PC-3 (cell line): ENCODE results near the gene METAP1. TPM values are rescaled to one million over a fixed set of nuclear protein-coding genes. Genes with fewer than 3 reads are reported as not detected.

Source experiments
- ATAC-seq: fragments of 200-7000 bp; cut with Tn5 transposase; 2 replicates; pipeline ENCODE4 v1.9.1; 2020; ENCODE audit warnings: mild to moderate bottlenecking, moderate library complexity
- BruUV-seq: library from RNA; stranded (reverse); fragments of 400-500 nt; replicated peaks from 2 replicates; lab custom pipeline; 2021; lab: Mats Ljungman, UMichigan
- CTCF ChIA-PET: fragments of 300-600 bp; sonication (Branson Sonifier 250); formaldehyde crosslinking; loops from one replicate; lab custom pipeline; 2022; ENCODE audit warnings: antibody characterized with exemption; lab: Charles Lee
- POLR2A ChIA-PET: fragments of 300-600 bp; sonication (Branson Sonifier 250); formaldehyde crosslinking; loops from one replicate; lab custom pipeline; 2022; ENCODE audit warnings: antibody characterized with exemption; ENCODE audit not compliant: unreplicated experiment; lab: Charles Lee
- DNase-seq: peaks from one replicate; pipeline ENCODE4 v3.0.0-alpha.2; 2015
- H2AFZ ChIP-seq: fragments of 300-600 bp; sonication (generic); 2 replicates; pipeline ENCODE4 v1.6.0; 2016; ENCODE audit warnings: antibody characterized with exemption, low read length
- H3F3A ChIP-seq: fragments of 300-600 bp; sonication (generic); one replicate; pipeline ENCODE4 v1.6.0; 2017; ENCODE audit warnings: antibody characterized with exemption, low read length, control low read depth, mild to moderate bottlenecking; ENCODE audit not compliant: unreplicated experiment
- H3K27ac ChIP-seq: fragments of 300-600 bp; sonication (generic); 2 replicates; pipeline ENCODE4 v1.5.1; 2016; ENCODE audit warnings: mild to moderate bottlenecking, low read length
- H3K27me3 ChIP-seq: fragments of 300-600 bp; sonication (generic); 2 replicates; pipeline ENCODE4 v1.6.1; 2016; ENCODE audit warnings: low read length, mixed read lengths
- H3K36me3 ChIP-seq: fragments of 300-600 bp; sonication (generic); 2 replicates; pipeline ENCODE4 v1.6.1; 2016; ENCODE audit warnings: low read depth, mixed run types, low read length, mixed read lengths
- H3K4me1 ChIP-seq: fragments of 300-600 bp; sonication (generic); 2 replicates; pipeline ENCODE4 v1.5.1; 2016; ENCODE audit warnings: low read length; ENCODE audit not compliant: insufficient read depth
- H3K4me2 ChIP-seq: fragments of 300-600 bp; sonication (generic); 2 replicates; pipeline ENCODE4 v1.6.0; 2016; ENCODE audit warnings: low read length
- H3K4me3 ChIP-seq: fragments of 300-600 bp; sonication (generic); 2 replicates; pipeline ENCODE4 v1.5.1; 2016; ENCODE audit warnings: mild to moderate bottlenecking, low read length, mixed read lengths
- H3K79me2 ChIP-seq: fragments of 300-600 bp; sonication (generic); 2 replicates; pipeline ENCODE4 v1.6.1; 2017; ENCODE audit warnings: low read length, mixed read lengths
- H3K9ac ChIP-seq: fragments of 300-600 bp; sonication (generic); 2 replicates; pipeline ENCODE4 v1.6.0; 2016; ENCODE audit warnings: mild to moderate bottlenecking, low read length
- H3K9me2 ChIP-seq: fragments of 300-600 bp; sonication (generic); replicated peaks from 2 replicates; pipeline ENCODE4 v1.6.1; 2016; ENCODE audit warnings: mixed run types, low read length, mixed read lengths
- H3K9me3 ChIP-seq: fragments of 300-600 bp; sonication (generic); 2 replicates; pipeline ENCODE4 v1.6.1; 2016; ENCODE audit warnings: low read length, mixed read lengths
- H4K20me1 ChIP-seq: fragments of 300-600 bp; sonication (generic); 2 replicates; pipeline ENCODE4 v1.6.1; 2016; ENCODE audit warnings: low read length, mixed read lengths
- EZH2 ChIP-seq: fragments of 300-600 bp; sonication (generic); IDR thresholded peaks from one replicate; pipeline ENCODE4 v1.6.1; 2017; ENCODE audit warnings: antibody characterized with exemption, mild to moderate bottlenecking, low read length; ENCODE audit not compliant: unreplicated experiment
- EZH2phosphoT487 ChIP-seq: fragments of 300-600 bp; sonication (generic); IDR thresholded peaks from 2 replicates; pipeline ENCODE4 v1.6.1; 2018; ENCODE audit warnings: mild to moderate bottlenecking, antibody characterized with exemption, low read length, borderline replicate concordance
- intact Hi-C: fragments of 100-400 bp; cut with micrococcal nuclease; formaldehyde crosslinking; loops from 2 replicates; pipeline ENCODE4 v1.9.0; 2023
- total RNA-seq: library from RNA; depleted of rRNA; stranded (reverse); fragments of >200 nt; gene quantifications from 2 replicates; pipeline ENCODE4 v1.2.3, GENCODE V29; 2014
- TF ChIP-seq, protein P1 (sequence below): fragments of 300-600 bp; sonication (generic); conservative IDR thresholded peaks from 2 replicates; pipeline ENCODE4 v1.5.1; 2017; ENCODE audit warnings: antibody characterized with exemption, low read depth, mild to moderate bottlenecking, low read length

The METAP1 gene
- total RNA-seq, 1 experiment from 2014 or later: 53.9 TPM

DNA sequence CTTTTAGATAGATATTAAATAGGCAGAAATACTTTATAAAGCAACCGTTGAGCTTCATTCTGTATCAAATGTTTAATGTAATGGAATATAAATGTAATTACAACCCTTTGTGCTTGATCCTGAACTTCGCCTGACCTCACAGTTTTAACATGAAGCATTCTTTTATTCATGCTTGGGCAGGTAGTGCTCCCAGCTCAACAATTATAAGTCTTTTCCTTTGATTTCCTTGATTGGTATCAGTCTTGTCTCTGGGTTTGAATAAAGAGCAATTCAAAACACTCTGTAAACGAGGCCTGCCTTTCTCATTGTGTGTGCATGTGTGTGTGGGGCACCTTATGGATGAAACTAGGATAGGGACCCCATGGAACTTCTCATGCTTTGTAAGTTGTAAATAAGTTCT is 6.8 kb downstream of the METAP1 start:
- Histone ChIP-seq H3K9me2 (no peaks in the 10 kb centered on the region), H4K20me1 (peaks cover 31% of the 10 kb centered on the region), H3K79me2 (peaks cover 100% of the 10 kb centered on the region), H3K27me3 (no peaks in the 10 kb centered on the region), H3K27ac (no peak overlapping the region), H3K4me1 (peaks cover 10% of the 10 kb centered on the region), H3K4me2 (no peak overlapping the region), H3K9ac (no peak overlapping the region), H3K9me3 (no peaks in the 10 kb centered on the region), H3K36me3 (no peaks in the 10 kb centered on the region), H2AFZ (no peak overlapping the region), H3F3A (no peaks in the 10 kb centered on the region), H3K4me3 (no peak overlapping the region)
- TF ChIP-seq EZH2phosphoT487 (no peak), EZH2 (no peak)
- TF ChIP-seq, protein P1, sequence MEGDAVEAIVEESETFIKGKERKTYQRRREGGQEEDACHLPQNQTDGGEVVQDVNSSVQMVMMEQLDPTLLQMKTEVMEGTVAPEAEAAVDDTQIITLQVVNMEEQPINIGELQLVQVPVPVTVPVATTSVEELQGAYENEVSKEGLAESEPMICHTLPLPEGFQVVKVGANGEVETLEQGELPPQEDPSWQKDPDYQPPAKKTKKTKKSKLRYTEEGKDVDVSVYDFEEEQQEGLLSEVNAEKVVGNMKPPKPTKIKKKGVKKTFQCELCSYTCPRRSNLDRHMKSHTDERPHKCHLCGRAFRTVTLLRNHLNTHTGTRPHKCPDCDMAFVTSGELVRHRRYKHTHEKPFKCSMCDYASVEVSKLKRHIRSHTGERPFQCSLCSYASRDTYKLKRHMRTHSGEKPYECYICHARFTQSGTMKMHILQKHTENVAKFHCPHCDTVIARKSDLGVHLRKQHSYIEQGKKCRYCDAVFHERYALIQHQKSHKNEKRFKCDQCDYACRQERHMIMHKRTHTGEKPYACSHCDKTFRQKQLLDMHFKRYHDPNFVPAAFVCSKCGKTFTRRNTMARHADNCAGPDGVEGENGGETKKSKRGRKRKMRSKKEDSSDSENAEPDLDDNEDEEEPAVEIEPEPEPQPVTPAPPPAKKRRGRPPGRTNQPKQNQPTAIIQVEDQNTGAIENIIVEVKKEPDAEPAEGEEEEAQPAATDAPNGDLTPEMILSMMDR: no peak
- CTCF ChIA-PET: no interaction called here
- intact Hi-C loops: no loop called here
- DNase-seq (no peak), ATAC-seq (no peak)
- POLR2A ChIA-PET: no interaction called here
- BruUV-seq: no TSS peak

DNA sequence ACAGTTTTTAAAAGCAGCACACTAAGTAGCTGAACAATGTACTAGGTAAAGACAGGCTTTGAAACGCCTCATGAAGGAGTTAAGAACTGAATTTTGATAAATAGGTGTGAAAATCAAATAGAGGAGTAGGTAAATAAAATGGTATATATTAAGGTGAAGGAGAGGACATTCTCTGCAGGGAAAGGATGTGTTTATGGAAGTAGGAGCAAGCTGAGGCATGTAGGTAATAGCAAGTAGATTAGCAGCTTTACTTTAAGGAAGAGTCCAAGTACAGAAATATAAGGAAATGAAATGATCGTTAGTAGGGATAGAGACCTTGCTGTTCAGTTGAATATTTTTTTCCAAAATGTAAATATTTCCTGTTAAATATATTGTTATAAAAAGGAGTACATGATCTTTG is 12.5 kb downstream of the METAP1 start:
- Histone ChIP-seq H3F3A (no peaks in the 10 kb centered on the region), H2AFZ (no peak overlapping the region), H3K9me3 (no peaks in the 10 kb centered on the region), H4K20me1 (0 out of 2 replicates have a peak, but pooled peaks cover 7% of the 10 kb centered on the region), H3K4me3 (no peak overlapping the region), H3K9ac (no peak overlapping the region), H3K27ac (no peak overlapping the region), H3K36me3 (no peaks in the 10 kb centered on the region), H3K9me2 (no peaks in the 10 kb centered on the region), H3K4me1 (no peaks in the 10 kb centered on the region), H3K27me3 (no peaks in the 10 kb centered on the region), H3K4me2 (no peak overlapping the region), H3K79me2 (peaks cover 98% of the 10 kb centered on the region)
- no peak for TF ChIP-seq EZH2phosphoT487
- TF ChIP-seq, protein P1: no peak
- no peak for TF ChIP-seq EZH2
- CTCF ChIA-PET: no interaction called here
- ATAC-seq: no peak
- POLR2A ChIA-PET: no interaction called here
- DNase-seq: no peak
- no TSS peak for BruUV-seq
- intact Hi-C loops: no loop called here

DNA sequence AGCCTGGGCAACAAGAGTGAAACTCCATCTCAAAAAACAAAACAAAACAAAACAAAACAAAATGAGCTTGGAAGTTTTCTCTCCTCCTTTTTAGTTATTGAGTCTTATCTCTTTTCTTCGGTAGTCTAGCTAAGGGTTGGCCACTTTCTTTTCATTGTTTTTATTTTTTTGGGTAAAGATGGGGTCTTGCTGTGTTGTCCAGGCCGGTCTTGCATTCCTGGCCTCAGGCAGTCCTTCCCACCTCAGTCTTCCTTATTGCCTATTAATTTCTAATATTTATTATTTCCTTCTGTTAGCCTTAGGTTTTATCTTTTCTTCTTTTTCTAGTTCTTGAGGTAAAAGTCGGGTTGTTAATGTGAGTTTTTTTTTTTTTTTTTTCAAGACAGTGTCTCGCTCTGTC is 16.4 kb downstream of the METAP1 start:
- no peaks in the 10 kb centered on the region for H3K4me1 ChIP-seq

More for the DNA sequence above, 16.4 kb downstream of the METAP1 start:
- TF ChIP-seq, protein P1: no peak
- TF ChIP-seq EZH2 (no peak), EZH2phosphoT487 (no peak)
- 0 out of 2 replicates have a peak, but pooled peaks cover 10% of the 10 kb centered on the region for H4K20me1 ChIP-seq
- BruUV-seq: no TSS peak
- POLR2A ChIA-PET: no interaction called here
- no peak overlapping the region for H2AFZ ChIP-seq
- peaks cover 98% of the 10 kb centered on the region for H3K79me2 ChIP-seq
- H3K9me2 ChIP-seq: no peaks in the 10 kb centered on the region
- H3K36me3 ChIP-seq: no peaks in the 10 kb centered on the region
- no peaks in the 10 kb centered on the region for H3K9me3 ChIP-seq
- no peak overlapping the region for H3K4me2 ChIP-seq
- no peak overlapping the region for H3K27ac ChIP-seq
- intact Hi-C loops: no loop called here
- H3K9ac ChIP-seq: no peak overlapping the region
- no peak overlapping the region for H3K4me3 ChIP-seq
- CTCF ChIA-PET: interaction anchor here (0.7 kb wide), 1 partner anchor 44 kb away, joined by 10 read pairs; no protein-coding TSS in a partner anchor
- DNase-seq (no peak), ATAC-seq (no peak)
- H3K27me3 ChIP-seq: no peaks in the 10 kb centered on the region
- no peaks in the 10 kb centered on the region for H3F3A ChIP-seq
